ACC112 (cell line): Measurements from ENCODE around the gene BLID.

ENCODE experiments used
- H2AFZ ChIP-seq: fragments of 200-600 bp; sonication (generic); one replicate; pipeline ENCODE4 v1.6.0; 2017; ENCODE audit warnings: antibody characterized with exemption, low read length; ENCODE audit not compliant: unreplicated experiment
- H3K27ac ChIP-seq: fragments of 200-600 bp; sonication (generic); 2 replicates; pipeline ENCODE4 v1.5.1; 2014; ENCODE audit warnings: low read depth, mild to moderate bottlenecking, antibody characterized with exemption, low read length, moderate library complexity
- H3K27me3 ChIP-seq: fragments of 200-600 bp; sonication (generic); 2 replicates; pipeline ENCODE4 v1.6.1; 2014; ENCODE audit warnings: mild to moderate bottlenecking, antibody characterized with exemption, low read length, moderate library complexity, mixed read lengths; ENCODE audit not compliant: insufficient read depth
- H3K36me3 ChIP-seq: fragments of 200-600 bp; sonication (generic); 2 replicates; pipeline ENCODE4 v1.6.1; 2016; ENCODE audit warnings: mild to moderate bottlenecking, antibody characterized with exemption, low read length, moderate library complexity, mixed read lengths; ENCODE audit not compliant: insufficient read depth
- H3K4me1 ChIP-seq: fragments of 200-600 bp; sonication (generic); one replicate; pipeline ENCODE4 v1.6.1; 2016; ENCODE audit warnings: low read length, mixed read lengths; ENCODE audit not compliant: insufficient read depth, unreplicated experiment, control insufficient read depth
- H3K4me3 ChIP-seq: fragments of 200-600 bp; sonication (generic); 2 replicates; pipeline ENCODE4 v1.5.1; 2014; ENCODE audit warnings: mild to moderate bottlenecking, low read depth, low read length
- H3K79me2 ChIP-seq: fragments of 200-600 bp; sonication (generic); one replicate; pipeline ENCODE4 v1.6.0; 2016; ENCODE audit warnings: low read length; ENCODE audit not compliant: control insufficient read depth, unreplicated experiment, insufficient read depth

BLID gene

DNA sequence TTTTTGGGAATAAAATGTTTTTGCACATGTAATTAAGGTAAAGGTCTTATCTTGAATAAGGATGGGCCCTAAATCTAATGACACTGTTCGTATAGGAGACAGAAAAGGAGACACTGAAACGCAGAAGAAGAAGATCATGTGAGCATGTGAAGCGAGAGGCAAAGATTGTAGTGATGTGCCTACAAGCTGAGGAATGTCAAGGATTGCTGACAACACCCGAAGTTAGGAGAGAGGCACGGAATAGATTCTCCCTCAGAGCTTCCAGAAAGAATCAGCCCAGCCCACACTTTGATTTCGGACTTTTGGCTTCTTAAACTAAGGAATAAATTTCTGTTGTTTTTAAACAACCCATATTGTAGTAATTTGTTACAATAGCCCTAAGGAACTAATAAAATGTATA is 4.1 kb upstream of the BLID start:
- H3K79me2 ChIP-seq: peaks cover 93% of the 10 kb centered on the region
- peaks cover 67% of the 10 kb centered on the region for H3K36me3 ChIP-seq
- peak overlapping the region; percentile 61 for H3K27ac ChIP-seq
- H3K4me1 ChIP-seq: peaks cover 79% of the 10 kb centered on the region
- no peak overlapping the region for H2AFZ ChIP-seq
- H3K4me3 ChIP-seq: no peak overlapping the region
- H3K27me3 ChIP-seq: no peaks in the 10 kb centered on the region

DNA sequence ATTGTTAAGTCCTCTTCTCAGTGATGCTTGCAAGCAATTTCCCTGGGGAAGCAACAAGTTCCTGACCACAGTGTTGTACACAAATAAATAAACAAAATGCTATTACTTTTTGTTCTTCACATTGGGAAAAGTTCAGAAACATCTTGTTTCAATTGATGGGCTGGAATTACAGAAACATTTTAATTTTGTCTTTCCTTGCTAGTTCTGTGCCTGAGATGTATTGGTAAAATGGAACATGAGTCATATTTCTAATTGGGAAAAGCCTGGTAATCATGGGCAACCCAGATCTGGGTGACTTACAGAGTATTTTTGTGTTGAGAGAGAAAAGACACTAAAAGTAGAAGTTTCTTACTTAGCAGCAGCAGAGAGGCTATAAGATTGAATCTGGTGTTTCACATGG is 576 bp upstream of the BLID start:
- Histone ChIP-seq H2AFZ (no peak overlapping the region), H3K27ac (peak overlapping the region; percentile 89), H3K27me3 (no peaks in the 10 kb centered on the region), H3K36me3 (peaks cover 77% of the 10 kb centered on the region), H3K4me3 (peak overlapping the region; percentile 18; the same call in 1 of the 2 replicates), H3K4me1 (peaks cover 84% of the 10 kb centered on the region), H3K79me2 (peaks cover 90% of the 10 kb centered on the region)

DNA sequence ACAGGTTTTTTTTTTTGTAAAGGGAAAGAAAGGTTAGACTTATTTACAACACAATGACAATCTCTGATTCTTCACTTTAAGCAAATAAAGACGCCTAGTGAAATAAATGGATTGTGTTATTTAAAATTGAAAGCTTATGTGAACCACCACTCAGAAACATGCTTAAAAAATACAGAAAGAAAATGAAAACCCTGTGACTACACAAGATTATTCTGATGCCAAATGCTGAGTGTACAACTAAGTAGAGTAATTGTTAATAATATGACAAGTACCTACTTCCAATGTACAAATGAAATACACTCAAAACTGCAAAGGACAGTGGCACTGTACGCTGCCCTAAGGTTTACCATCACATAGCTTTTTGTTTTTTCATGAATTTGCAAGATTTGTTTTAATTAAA is 1.0 kb downstream of the BLID start:
- H3K36me3 ChIP-seq: peaks cover 80% of the 10 kb centered on the region
- no peaks in the 10 kb centered on the region for H3K27me3 ChIP-seq
- peak overlapping the region; percentile 46 for H3K4me3 ChIP-seq
- H3K79me2 ChIP-seq: peaks cover 90% of the 10 kb centered on the region
- peak overlapping the region; percentile 89 for H3K27ac ChIP-seq
- no peak overlapping the region for H2AFZ ChIP-seq
- peaks cover 86% of the 10 kb centered on the region for H3K4me1 ChIP-seq

DNA sequence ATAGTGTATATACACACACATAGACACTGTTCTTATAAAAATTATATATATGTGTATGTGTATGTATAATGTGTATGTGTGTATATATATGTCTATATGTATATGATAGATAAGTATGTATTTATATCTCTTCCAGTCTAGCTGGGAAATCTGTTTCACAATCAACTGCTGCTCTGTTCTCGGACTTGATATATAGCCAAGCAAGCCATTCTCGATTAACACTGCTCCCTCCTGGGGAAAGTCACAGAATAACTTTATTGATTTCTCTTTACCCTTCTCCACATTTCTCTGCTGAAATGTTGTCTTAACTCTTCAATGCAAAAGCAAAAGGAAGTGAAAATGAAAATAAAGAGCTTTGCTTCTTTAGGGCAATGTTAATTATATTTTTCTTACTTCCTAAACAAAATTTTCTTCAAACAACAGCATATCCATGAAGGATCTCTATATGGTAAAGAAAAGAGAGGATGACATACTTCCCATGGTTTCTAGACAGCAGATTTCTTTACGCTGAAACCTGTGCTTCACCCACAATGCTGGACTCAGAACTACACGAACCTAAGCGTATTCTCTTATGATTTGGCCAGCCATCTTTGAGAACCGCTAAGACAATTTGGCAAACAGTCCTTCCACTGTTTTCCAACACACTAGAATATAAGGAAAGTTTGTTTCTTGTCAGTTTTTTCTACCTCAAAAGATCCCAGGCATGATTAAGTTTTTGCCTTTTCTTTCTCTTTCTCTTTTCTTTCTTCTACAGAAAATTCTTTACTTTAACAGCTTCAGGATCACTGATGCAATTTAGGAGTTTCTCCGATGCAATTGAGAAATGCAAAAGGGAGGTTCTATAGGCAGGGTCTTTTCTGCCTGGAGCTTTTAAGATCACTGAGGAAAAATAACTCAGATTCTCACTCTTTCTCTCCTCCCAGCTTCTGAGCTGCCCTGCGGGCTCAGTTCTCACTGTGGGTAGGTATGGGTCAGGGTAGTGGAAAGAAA is 1.9 kb downstream of the BLID start:
- H3K27me3 ChIP-seq: no peaks in the 10 kb centered on the region
- H3K4me1 ChIP-seq: peaks cover 92% of the 10 kb centered on the region
- peaks cover 94% of the 10 kb centered on the region for H3K79me2 ChIP-seq
- H2AFZ ChIP-seq: no peak overlapping the region
- H3K36me3 ChIP-seq: peaks cover 88% of the 10 kb centered on the region
- peak overlapping the region; percentile 89 for H3K27ac ChIP-seq
- peak overlapping the region; percentile 46 for H3K4me3 ChIP-seq

DNA sequence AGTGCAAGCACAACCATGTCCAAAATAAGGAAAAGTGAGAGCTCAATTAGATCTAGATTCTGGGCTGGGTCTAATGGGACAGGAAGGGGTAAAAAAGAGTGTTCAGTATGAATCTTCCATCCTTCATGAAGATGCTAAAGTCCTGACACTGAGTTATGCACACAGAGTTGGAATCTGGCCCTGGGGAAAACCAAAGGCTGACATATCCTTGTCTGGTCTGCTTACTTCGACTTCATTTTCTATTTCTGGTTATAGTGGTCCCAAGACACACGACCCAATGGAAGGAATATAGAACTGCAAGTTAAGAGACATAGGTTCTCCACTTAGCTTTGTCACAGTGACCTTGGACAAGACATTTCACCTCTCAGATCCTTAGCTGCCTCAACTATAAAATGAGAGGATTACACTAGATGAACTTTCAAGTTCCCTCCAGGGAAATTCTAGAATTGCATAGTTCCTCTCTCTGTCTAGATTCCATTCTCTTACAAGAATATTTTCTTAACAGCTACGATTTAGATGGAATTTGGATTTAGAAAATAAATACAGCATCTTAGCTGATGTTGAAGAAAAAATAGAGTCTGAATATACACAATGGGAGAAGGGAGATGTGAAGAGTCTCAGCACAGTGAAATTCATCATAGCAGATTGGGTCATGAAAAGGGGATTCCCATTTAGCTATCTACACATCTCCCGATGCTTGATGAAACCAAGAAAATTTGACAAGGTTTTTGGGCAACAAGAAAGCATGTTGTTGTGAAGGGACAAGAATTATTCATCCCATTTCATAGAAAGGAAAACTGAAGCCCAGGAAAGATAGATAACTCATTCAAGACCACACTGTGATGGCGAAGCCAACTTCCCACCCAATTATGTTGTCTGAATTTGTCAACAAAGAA is 3.3 kb downstream of the BLID start:
- Histone ChIP-seq H3K79me2 (peaks cover 94% of the 10 kb centered on the region), H3K4me3 (peak overlapping the region; percentile 17; the same call in 1 of the 2 replicates), H3K36me3 (peaks cover 88% of the 10 kb centered on the region), H2AFZ (no peak overlapping the region), H3K27me3 (no peaks in the 10 kb centered on the region), H3K4me1 (peaks cover 92% of the 10 kb centered on the region), H3K27ac (peak overlapping the region; percentile 89)

DNA sequence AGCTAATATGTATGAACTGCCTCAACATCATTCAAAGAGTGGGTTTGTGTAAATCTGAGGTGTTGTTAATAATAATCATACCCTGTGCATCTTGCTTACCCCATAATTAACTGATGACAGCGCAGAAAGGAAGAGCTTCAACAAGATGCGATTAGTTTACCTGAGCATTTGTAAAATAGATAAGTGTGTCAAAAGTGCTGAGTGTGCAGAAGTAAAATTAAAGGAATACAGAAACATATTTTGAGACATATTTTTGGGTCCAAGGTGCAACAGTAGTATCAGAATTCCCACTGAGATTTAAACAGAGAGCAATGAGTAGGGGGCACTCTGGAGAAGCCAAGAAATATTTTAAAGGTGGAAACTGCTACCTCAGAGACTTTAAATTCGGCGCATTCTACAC is 6.1 kb downstream of the BLID start:
- peak overlapping the region; percentile 90 for H3K27ac ChIP-seq
- peaks cover 94% of the 10 kb centered on the region for H3K79me2 ChIP-seq
- no peaks in the 10 kb centered on the region for H3K27me3 ChIP-seq

DNA sequence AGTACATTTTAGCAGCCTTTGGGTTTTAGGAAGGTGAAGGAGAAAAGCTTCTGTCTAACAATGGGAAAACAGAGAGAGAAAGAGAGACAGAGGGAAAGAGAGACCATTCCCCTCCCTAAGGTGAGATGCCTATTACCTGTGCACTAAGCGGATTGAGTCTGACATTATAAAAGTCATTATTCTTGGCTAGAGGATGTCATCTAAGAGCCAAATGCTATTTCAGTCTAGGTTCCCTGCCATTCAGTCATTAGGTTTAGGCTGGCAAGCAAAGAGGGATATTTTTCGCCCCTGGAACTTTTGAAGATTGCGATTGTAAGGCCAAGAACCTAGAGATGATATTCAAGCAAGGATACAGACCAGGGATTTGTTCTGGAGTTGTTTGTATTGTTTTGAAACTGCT is 7.2 kb downstream of the BLID start:
- H3K79me2 ChIP-seq: peaks cover 94% of the 10 kb centered on the region
- peaks cover 93% of the 10 kb centered on the region for H3K4me1 ChIP-seq
- no peak overlapping the region for H2AFZ ChIP-seq
- no peak overlapping the region for H3K4me3 ChIP-seq
- H3K27ac ChIP-seq: peak overlapping the region; percentile 90
- H3K36me3 ChIP-seq: peaks cover 66% of the 10 kb centered on the region
- H3K27me3 ChIP-seq: no peaks in the 10 kb centered on the region

More for the DNA sequence above, 6.1 kb downstream of the BLID start:
- Histone ChIP-seq H2AFZ (no peak overlapping the region), H3K4me1 (peaks cover 92% of the 10 kb centered on the region), H3K4me3 (no peak overlapping the region), H3K36me3 (peaks cover 72% of the 10 kb centered on the region)

DNA sequence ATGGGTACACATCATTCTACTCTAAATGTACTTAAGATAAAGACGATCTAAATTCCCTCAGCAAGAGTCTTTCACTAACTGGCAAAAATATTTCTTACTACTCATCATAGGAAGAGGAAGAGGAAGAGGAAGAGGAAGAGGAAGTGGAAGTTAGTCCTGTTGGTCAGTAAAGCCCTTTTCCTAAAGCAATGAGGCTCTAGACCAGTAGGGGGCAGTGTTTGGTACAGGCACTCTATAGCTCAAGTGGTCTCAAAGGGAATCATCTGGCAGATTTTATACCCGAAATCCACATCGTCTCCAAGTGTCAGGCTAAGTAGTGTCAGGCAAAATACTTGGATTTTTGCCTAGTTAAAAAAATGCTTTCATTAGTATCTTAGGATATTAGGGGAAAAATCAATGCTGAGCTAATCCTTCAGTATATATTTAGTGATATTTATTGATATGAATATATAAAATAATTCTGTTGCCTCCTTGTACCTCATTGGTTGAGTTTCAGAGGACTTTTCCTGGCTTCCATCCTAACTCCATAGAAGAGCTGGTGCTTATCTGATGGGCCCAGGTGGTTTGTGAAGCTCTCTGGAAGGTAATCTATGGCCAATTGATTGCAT is 7.7 kb downstream of the BLID start:
- H3K4me1 ChIP-seq: peaks cover 95% of the 10 kb centered on the region
- H3K27me3 ChIP-seq: no peaks in the 10 kb centered on the region
- peak overlapping the region; percentile 90 for H3K27ac ChIP-seq
- peaks cover 96% of the 10 kb centered on the region for H3K79me2 ChIP-seq
- no peak overlapping the region for H3K4me3 ChIP-seq
- peaks cover 66% of the 10 kb centered on the region for H3K36me3 ChIP-seq
- H2AFZ ChIP-seq: no peak overlapping the region

DNA sequence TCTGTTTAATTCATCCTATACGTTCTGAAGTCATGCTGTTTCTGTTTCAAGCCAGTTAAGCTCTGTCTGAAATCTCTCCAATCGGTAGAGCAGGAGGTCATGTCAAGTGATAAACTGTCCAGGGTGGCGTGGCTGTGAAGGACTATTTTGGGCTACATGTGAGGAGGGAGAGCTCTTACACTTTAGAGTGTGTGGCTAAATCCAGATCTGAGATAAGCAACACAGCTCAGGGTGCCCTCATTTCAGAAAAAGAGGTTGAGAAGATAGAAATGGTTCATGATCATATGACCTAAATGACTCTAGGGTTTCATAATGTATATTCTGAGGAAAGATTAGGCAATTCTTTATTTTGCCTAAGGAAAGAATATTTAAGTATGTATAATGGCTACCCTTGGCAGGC is 8.4 kb downstream of the BLID start:
- H3K4me3 ChIP-seq: no peak overlapping the region
- H3K36me3 ChIP-seq: peaks cover 59% of the 10 kb centered on the region
- H3K27ac ChIP-seq: peak overlapping the region; percentile 90
- H3K27me3 ChIP-seq: no peaks in the 10 kb centered on the region
- H2AFZ ChIP-seq: no peak overlapping the region
- H3K79me2 ChIP-seq: peaks cover 96% of the 10 kb centered on the region
- H3K4me1 ChIP-seq: peaks cover 95% of the 10 kb centered on the region

DNA sequence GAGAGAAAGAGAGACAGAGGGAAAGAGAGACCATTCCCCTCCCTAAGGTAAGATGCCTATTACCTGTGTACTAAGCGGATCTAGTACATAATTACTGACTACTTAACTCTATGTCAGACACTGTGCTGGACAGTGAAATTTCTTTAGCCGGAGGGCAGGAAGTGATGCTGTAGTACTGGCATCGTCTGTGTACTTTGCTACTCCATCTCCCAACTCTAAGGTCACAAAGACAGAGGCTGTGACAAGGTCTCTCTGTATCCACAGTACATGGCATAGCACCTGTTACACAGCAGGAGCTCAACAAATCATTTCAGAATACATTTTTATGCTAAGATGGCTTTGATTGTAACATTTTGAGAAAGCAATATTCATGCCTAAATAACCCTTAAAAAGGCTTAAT is 9.0 kb downstream of the BLID start:
- H3K4me3 ChIP-seq: no peak overlapping the region
- no peak overlapping the region for H2AFZ ChIP-seq
- H3K79me2 ChIP-seq: peaks cover 96% of the 10 kb centered on the region
- H3K4me1 ChIP-seq: peaks cover 95% of the 10 kb centered on the region
- no peaks in the 10 kb centered on the region for H3K27me3 ChIP-seq
- peak overlapping the region; percentile 90 for H3K27ac ChIP-seq
- peaks cover 54% of the 10 kb centered on the region for H3K36me3 ChIP-seq
